DND-41 (cell line): ENCODE results near the gene AIFM1.

Experiments used
- ATAC-seq: fragments of 200-7000 bp; cut with Tn5 transposase; 3 replicates; pipeline ENCODE4 v1.9.1; 2021; ENCODE audit warnings: low read depth; ENCODE audit not compliant: insufficient read depth
- DNase-seq: peaks from one replicate; pipeline ENCODE4 v3.0.0-alpha.2; 2020
- H2AFZ ChIP-seq: 2 replicates; pipeline ENCODE4 v1.6.0; 2012; ENCODE audit warnings: low read depth, low read length
- H3K27ac ChIP-seq: 2 replicates; pipeline ENCODE4 v1.5.1; 2012; ENCODE audit warnings: low read length, inconsistent platforms
- H3K27me3 ChIP-seq: fragments of 200-600 bp; sonication (generic); 2 replicates; pipeline ENCODE4 v1.6.0; 2012; ENCODE audit warnings: low read length, mild to moderate bottlenecking, inconsistent platforms; ENCODE audit not compliant: insufficient read depth, poor library complexity
- H3K36me3 ChIP-seq: 2 replicates; pipeline ENCODE4 v1.5.1; 2012; ENCODE audit warnings: low read length, inconsistent platforms; ENCODE audit not compliant: insufficient read depth
- H3K4me1 ChIP-seq: 2 replicates; pipeline ENCODE4 v1.5.1; 2012; ENCODE audit warnings: mild to moderate bottlenecking, low read length; ENCODE audit not compliant: insufficient read depth
- H3K4me2 ChIP-seq: 2 replicates; pipeline ENCODE4 v1.6.0; 2012; ENCODE audit warnings: mild to moderate bottlenecking, moderate library complexity, low read length, inconsistent platforms; ENCODE audit not compliant: insufficient read depth
- H3K4me3 ChIP-seq, 2 experiments: fragments of 200-600 bp in 1 of 2; shearing (Covaris generic) in 1 of 2; 2 replicates each; pipeline ENCODE4 v1.5.1; 2012 to 2016; ENCODE audit warnings: inconsistent platforms in 2 of 2, low read length in 2 of 2, mild to moderate bottlenecking in 2 of 2, low read depth in 1 of 2, moderate library complexity in 1 of 2
- H3K79me2 ChIP-seq: 2 replicates; pipeline ENCODE4 v1.6.0; 2012; ENCODE audit warnings: low read length, inconsistent platforms; ENCODE audit not compliant: insufficient read depth
- H3K9ac ChIP-seq: 2 replicates; pipeline ENCODE4 v1.6.0; 2012; ENCODE audit warnings: low read depth, mild to moderate bottlenecking, inconsistent platforms, low read length, moderate library complexity
- H3K9me3 ChIP-seq: 2 replicates; pipeline ENCODE4 v1.5.1; 2012; ENCODE audit warnings: low read length, moderate library complexity, mild to moderate bottlenecking, inconsistent platforms; ENCODE audit not compliant: insufficient read depth, severe bottlenecking
- H4K20me1 ChIP-seq: 2 replicates; pipeline ENCODE4 v1.6.0; 2012; ENCODE audit warnings: low read length; ENCODE audit not compliant: insufficient read depth
- EZH2 ChIP-seq: IDR thresholded peaks from 3 replicates; pipeline ENCODE4 v1.6.1; 2012; ENCODE audit warnings: borderline replicate concordance, low read depth, mild to moderate bottlenecking, moderate library complexity, low read length, inconsistent platforms; ENCODE audit not compliant: severe bottlenecking
- TF ChIP-seq, protein P1 (sequence below): IDR thresholded peaks from 2 replicates; pipeline ENCODE4 v1.5.1; 2012; ENCODE audit warnings: borderline replicate concordance, low read length, moderate library complexity, mild to moderate bottlenecking; ENCODE audit not compliant: poor library complexity, severe bottlenecking; ENCODE audit errors: extremely low read depth

AIFM1 gene

GRCh38 chrX:130109429-130110378, 55.9 kb downstream of the AIFM1 start:
- Histone ChIP-seq H2AFZ (0 out of 2 replicates have a peak overlapping the region, but pooled peaks have one; percentile 26), H4K20me1 (no peaks in the 10 kb centered on the region), H3K27ac (no peak overlapping the region), H3K9ac (peak overlapping the region; percentile 65), H3K4me3 (peak overlapping the region in 1 of 2 experiments; percentile 58; a peak in 3 of 4 replicates), H3K27me3 (no peaks in the 10 kb centered on the region), H3K9me3 (no peaks in the 10 kb centered on the region), H3K4me2 (peak overlapping the region; percentile 61), H3K36me3 (no peaks in the 10 kb centered on the region), H3K4me1 (peaks cover 26% of the 10 kb centered on the region), H3K79me2 (no peaks in the 10 kb centered on the region)
- DNase-seq (no peak), ATAC-seq (no peak; the same call in 2 of the 3 replicates)
- TF ChIP-seq, protein P1, sequence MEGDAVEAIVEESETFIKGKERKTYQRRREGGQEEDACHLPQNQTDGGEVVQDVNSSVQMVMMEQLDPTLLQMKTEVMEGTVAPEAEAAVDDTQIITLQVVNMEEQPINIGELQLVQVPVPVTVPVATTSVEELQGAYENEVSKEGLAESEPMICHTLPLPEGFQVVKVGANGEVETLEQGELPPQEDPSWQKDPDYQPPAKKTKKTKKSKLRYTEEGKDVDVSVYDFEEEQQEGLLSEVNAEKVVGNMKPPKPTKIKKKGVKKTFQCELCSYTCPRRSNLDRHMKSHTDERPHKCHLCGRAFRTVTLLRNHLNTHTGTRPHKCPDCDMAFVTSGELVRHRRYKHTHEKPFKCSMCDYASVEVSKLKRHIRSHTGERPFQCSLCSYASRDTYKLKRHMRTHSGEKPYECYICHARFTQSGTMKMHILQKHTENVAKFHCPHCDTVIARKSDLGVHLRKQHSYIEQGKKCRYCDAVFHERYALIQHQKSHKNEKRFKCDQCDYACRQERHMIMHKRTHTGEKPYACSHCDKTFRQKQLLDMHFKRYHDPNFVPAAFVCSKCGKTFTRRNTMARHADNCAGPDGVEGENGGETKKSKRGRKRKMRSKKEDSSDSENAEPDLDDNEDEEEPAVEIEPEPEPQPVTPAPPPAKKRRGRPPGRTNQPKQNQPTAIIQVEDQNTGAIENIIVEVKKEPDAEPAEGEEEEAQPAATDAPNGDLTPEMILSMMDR = no peak
- no peak for TF ChIP-seq EZH2

DNA sequence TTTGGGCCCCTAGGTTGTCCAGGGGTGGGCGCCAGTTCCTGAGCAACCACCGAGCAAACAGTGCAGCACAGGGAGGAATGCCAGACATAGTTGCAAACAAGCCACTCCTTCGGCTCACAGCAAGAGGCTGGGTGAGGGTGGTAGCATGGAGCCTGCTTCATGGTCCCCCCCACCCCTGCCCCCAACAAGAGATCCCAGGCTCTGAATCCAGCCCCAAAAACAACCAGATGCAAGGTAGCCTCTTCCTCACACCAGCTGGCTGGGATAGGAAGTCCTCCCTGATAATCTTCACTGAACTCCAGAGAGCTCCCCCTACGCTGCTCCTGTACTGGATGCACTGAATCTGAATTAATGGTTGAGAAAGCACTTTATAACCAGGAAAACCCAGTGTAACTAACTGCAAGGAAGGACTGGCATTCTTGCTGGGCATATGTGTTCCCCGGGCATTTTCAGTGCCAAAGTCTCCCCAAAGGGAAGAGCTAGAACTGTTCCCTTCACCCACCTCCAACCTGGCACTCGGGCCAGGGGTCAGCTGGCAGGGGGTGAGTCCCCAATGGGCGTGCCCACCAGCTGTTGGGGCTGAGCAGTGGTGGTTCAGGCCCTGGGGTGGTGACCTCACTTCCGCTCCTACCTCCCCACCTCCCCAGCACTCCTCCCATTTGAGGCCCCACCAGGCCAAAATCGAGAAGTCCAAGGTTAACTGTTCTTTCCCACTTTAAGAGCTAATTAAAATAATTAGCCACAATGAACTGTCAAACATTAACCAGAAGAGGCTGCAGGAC, 56.8 kb downstream of the AIFM1 start:
- H3K9ac ChIP-seq = peak overlapping the region; percentile 9; the same call in 1 of the 2 replicates
- no peaks in the 10 kb centered on the region for H3K79me2 ChIP-seq
- no peaks in the 10 kb centered on the region for H3K27me3 ChIP-seq
- H3K27ac ChIP-seq = no peak overlapping the region
- no peaks in the 10 kb centered on the region for H3K36me3 ChIP-seq
- no peaks in the 10 kb centered on the region for H4K20me1 ChIP-seq
- no peaks in the 10 kb centered on the region for H3K9me3 ChIP-seq
- TF ChIP-seq, protein P1 = no peak
- no peak for TF ChIP-seq EZH2
- no peak for DNase-seq
- no peak overlapping the region for H2AFZ ChIP-seq
- peak overlapping the region; percentile 61 for H3K4me2 ChIP-seq
- ATAC-seq = no peak
- H3K4me3 ChIP-seq = no peak overlapping the region; a peak in 1 of 4 replicates
- peaks cover 26% of the 10 kb centered on the region for H3K4me1 ChIP-seq

- TF ChIP-seq, protein P1 = no peak
- no peak for TF ChIP-seq EZH2
- no peaks in the 10 kb centered on the region for H3K27me3 ChIP-seq
- ATAC-seq (no peak), DNase-seq (no peak)
- H3K4me1 ChIP-seq = peaks cover 20% of the 10 kb centered on the region
- H3K4me2 ChIP-seq = no peak overlapping the region
- no peak overlapping the region for H3K9ac ChIP-seq
- no peaks in the 10 kb centered on the region for H4K20me1 ChIP-seq
- no peaks in the 10 kb centered on the region for H3K9me3 ChIP-seq
- H3K4me3 ChIP-seq = no peak overlapping the region
- H3K36me3 ChIP-seq = no peaks in the 10 kb centered on the region
- H3K79me2 ChIP-seq = no peaks in the 10 kb centered on the region; the same call in 1 of the 2 replicates
- no peak overlapping the region for H2AFZ ChIP-seq
- no peak overlapping the region for H3K27ac ChIP-seq
These were observed 59.6 kb downstream of the AIFM1 start for GRCh38 chrX:130106071-130106470.
